MM.1S (cell line): ENCODE measurements around the gene RABL6.
A peak's percentile ranks its signal among the peaks of the same experiment; 100 is the strongest.
"Not testable (repeated sequence)": the region's sequence is repeated elsewhere in the genome, so short reads cannot be mapped to it uniquely, and the experiment has no call there.

Experiments used
- DNase-seq: peaks from one replicate; pipeline ENCODE4 v3.0.0-alpha.2; 2015
- H2AFZ ChIP-seq: fragments of 300-600 bp; sonication (generic); 2 replicates; pipeline ENCODE4 v1.6.0; 2016; ENCODE audit warnings: antibody characterized with exemption, low read length
- H3F3A ChIP-seq: fragments of 300-600 bp; sonication (generic); 2 replicates; pipeline ENCODE4 v1.6.1; 2016; ENCODE audit warnings: mild to moderate bottlenecking, antibody characterized with exemption, low read length, moderate library complexity, mixed read lengths; ENCODE audit not compliant: insufficient read depth
- H3K27ac ChIP-seq: fragments of 300-600 bp; sonication (generic); 2 replicates; pipeline ENCODE4 v1.5.1; 2016; ENCODE audit warnings: mild to moderate bottlenecking, low read length
- H3K27me3 ChIP-seq: fragments of 300-600 bp; sonication (generic); replicated peaks from 2 replicates; pipeline ENCODE4 v1.6.0; 2016; ENCODE audit warnings: low read length; ENCODE audit not compliant: insufficient read depth
- H3K36me3 ChIP-seq: fragments of 300-600 bp; sonication (generic); replicated peaks from 2 replicates; pipeline ENCODE4 v1.6.1; 2016; ENCODE audit warnings: mild to moderate bottlenecking, low read length, mixed read lengths; ENCODE audit not compliant: insufficient read depth
- H3K4me1 ChIP-seq: fragments of 300-600 bp; sonication (generic); 2 replicates; pipeline ENCODE4 v1.6.1; 2016; ENCODE audit warnings: low read length, mixed read lengths
- H3K4me2 ChIP-seq: fragments of 300-600 bp; sonication (generic); 2 replicates; pipeline ENCODE4 v1.6.0; 2016; ENCODE audit warnings: low read depth, low read length
- H3K4me3 ChIP-seq: fragments of 300-600 bp; sonication (generic); 2 replicates; pipeline ENCODE4 v1.5.1; 2016; ENCODE audit warnings: low read length, mixed read lengths
- H3K79me2 ChIP-seq: fragments of 300-600 bp; sonication (generic); 2 replicates; pipeline ENCODE4 v1.6.1; 2016; ENCODE audit warnings: mixed run types, low read length, mixed read lengths
- H3K9ac ChIP-seq: fragments of 300-600 bp; sonication (generic); 2 replicates; pipeline ENCODE4 v1.6.1; 2016; ENCODE audit warnings: low read length, mixed read lengths
- H3K9me2 ChIP-seq: fragments of 300-600 bp; sonication (generic); replicated peaks from 2 replicates; pipeline ENCODE4 v1.6.1; 2016; ENCODE audit warnings: mild to moderate bottlenecking, low read length, mixed read lengths; ENCODE audit not compliant: insufficient read depth
- H3K9me3 ChIP-seq: fragments of 300-600 bp; sonication (generic); replicated peaks from 2 replicates; pipeline ENCODE4 v1.6.1; 2016; ENCODE audit warnings: mild to moderate bottlenecking, low read length, mixed read lengths; ENCODE audit not compliant: insufficient read depth
- H4K20me1 ChIP-seq: fragments of 300-600 bp; sonication (generic); 2 replicates; pipeline ENCODE4 v1.6.1; 2016; ENCODE audit warnings: mild to moderate bottlenecking, low read length, moderate library complexity, mixed read lengths; ENCODE audit not compliant: insufficient read depth
- CTCF ChIP-seq: fragments of 300-600 bp; sonication (generic); IDR thresholded peaks from 2 replicates; pipeline ENCODE4 v1.5.1; 2016; ENCODE audit warnings: antibody characterized with exemption, low read length, mixed read lengths
- EZH2 ChIP-seq: fragments of 300-600 bp; sonication (generic); optimal IDR thresholded peaks from 2 replicates; pipeline ENCODE3; 2017; ENCODE audit warnings: low read depth, mild to moderate bottlenecking, antibody characterized with exemption, low read length, mixed read lengths
- EZH2phosphoT487 ChIP-seq: fragments of 300-600 bp; sonication (generic); IDR thresholded peaks from 2 replicates; pipeline ENCODE4 v1.6.1; 2018; ENCODE audit warnings: antibody characterized with exemption, low read length

RABL6 gene

GRCh38 chr9:136787690-136788400 lies 19.9 kb upstream of the RABL6 start:
- TF ChIP-seq EZH2 = no peak
- peak; percentile 81 for TF ChIP-seq CTCF
- Histone ChIP-seq H3F3A (peaks cover 6% of the 10 kb centered on the region; the same call in 1 of the 2 replicates), H3K36me3 (no peaks in the 10 kb centered on the region), H3K9ac (no peak overlapping the region), H3K27me3 (peaks cover 17% of the 10 kb centered on the region), H3K9me3 (no peaks in the 10 kb centered on the region), H3K4me1 (peaks cover 11% of the 10 kb centered on the region; the same call in 1 of the 2 replicates), H3K9me2 (no peaks in the 10 kb centered on the region), H3K4me3 (peak overlapping the region; percentile 18; the same call in 1 of the 2 replicates), H4K20me1 (no peaks in the 10 kb centered on the region), H3K79me2 (peaks cover 12% of the 10 kb centered on the region), H3K4me2 (peak overlapping the region; percentile 40), H3K27ac (no peak overlapping the region), H2AFZ (no peak overlapping the region)
- DNase-seq = peak; percentile 72

- not testable (repeated sequence) for H4K20me1 ChIP-seq, H3F3A ChIP-seq, DNase-seq, H2AFZ ChIP-seq, H3K36me3 ChIP-seq, H3K9me2 ChIP-seq, H3K27ac ChIP-seq, H3K9me3 ChIP-seq, H3K9ac ChIP-seq
- peaks cover 18% of the 10 kb centered on the region for H3K79me2 ChIP-seq
- H3K4me2 ChIP-seq = 0 out of 2 replicates have a peak overlapping the region, but pooled peaks have one; percentile 40
- peaks cover 11% of the 10 kb centered on the region; the same call in 1 of the 2 replicates for H3K4me1 ChIP-seq
- H3K4me3 ChIP-seq = 0 out of 2 replicates have a peak overlapping the region, but pooled peaks have one; percentile 2
- H3K27me3 ChIP-seq = peaks cover 15% of the 10 kb centered on the region
Observed at GRCh38 chr9:136788644-136789522, 18.9 kb upstream of the RABL6 start.

GRCh38 chr9:136789523-136789937 lies 18.2 kb upstream of the RABL6 start:
- Histone ChIP-seq H4K20me1 (no peaks in the 10 kb centered on the region), H3K4me3 (no peak overlapping the region), H3K36me3 (no peaks in the 10 kb centered on the region), H3K9me2 (no peaks in the 10 kb centered on the region), H3K79me2 (peaks cover 18% of the 10 kb centered on the region), H3K9me3 (no peaks in the 10 kb centered on the region), H3K4me2 (no peak overlapping the region), H3K27ac (no peak overlapping the region), H3F3A (peaks cover 6% of the 10 kb centered on the region; the same call in 1 of the 2 replicates), H3K27me3 (peaks cover 15% of the 10 kb centered on the region), H3K4me1 (peaks cover 11% of the 10 kb centered on the region; the same call in 1 of the 2 replicates), H2AFZ (no peak overlapping the region), H3K9ac (no peak overlapping the region)
- DNase-seq = no peak
- TF ChIP-seq CTCF (no peak), EZH2 (no peak), EZH2phosphoT487 (no peak)
